ENCODE data around the gene CLMN.

- TF ChIP-seq POLR2A (IDR thresholded peaks at IDR 0.05; ENCODE audit: control extremely low read depth in 1 of 2, low read depth in 2 of 2, low read length in 2 of 2) (no peak), CTCF (IDR thresholded peaks at IDR 0.05; ENCODE audit: control extremely low read depth in 1 of 3, insufficient read depth in 1 of 3, low read depth in 1 of 3, low read length in 3 of 3) (no peak), NRF1 (IDR thresholded peaks at IDR 0.05; ENCODE audit: low read depth, low read length) (no peak), EZH2 (IDR thresholded peaks at IDR 0.05; ENCODE audit: low read depth, low read length, severe bottlenecking) (no peak), EGR1 (IDR thresholded peaks at IDR 0.05; ENCODE audit: borderline replicate concordance, low read depth, low read length) (no peak), CHD7 (IDR thresholded peaks at IDR 0.05; ENCODE audit: insufficient replicate concordance, low read length) (no peak), RBBP5 (IDR thresholded peaks at IDR 0.05; ENCODE audit: borderline replicate concordance, low read depth, low read length) (no peak), RFX5 (IDR thresholded peaks at IDR 0.05; ENCODE audit: borderline replicate concordance, low read depth, low read length) (no peak), CHD1 (IDR thresholded peaks at IDR 0.05; ENCODE audit: low read depth, low read length) (no peak), POLR2AphosphoS5 (IDR thresholded peaks at IDR 0.05; ENCODE audit: low read depth, low read length) (no peak), TEAD4 (IDR thresholded peaks at IDR 0.05; ENCODE audit: low read depth, low read length) (no peak), SUZ12 (IDR thresholded peaks at IDR 0.05; ENCODE audit: low read length) (no peak)
These were observed 54.3 kb downstream of the CLMN start for GRCh38 chr14:95265106-95266094.

All from H1 (cell line).